NCI-H2227 (cell line): ENCODE results near the gene PGP.
A peak's percentile ranks its signal among the peaks of the same experiment; 100 is the strongest.
"Not testable (repeated sequence)": the region's sequence is repeated elsewhere in the genome, so short reads cannot be mapped to it uniquely, and the experiment has no call there.

ENCODE experiments used
- DNase-seq: peaks from one replicate; lab custom pipeline; 2025; ENCODE audit not compliant: unreplicated experiment; lab: John Stamatoyannopoulos, UW

The PGP gene

GRCh38 chr16:2214719-2214968, at the start of gene PGP:
Gene PGP (minus strand): TSS chr16:2214840. CDS start chr16:2214777, 63 bp downstream.
- DNase-seq: no peak

GRCh38 chr16:2263026-2263425, 48.4 kb upstream of the PGP start:
- DNase-seq: not testable (repeated sequence)

GRCh38 chr16:2260250-2260649, 45.6 kb upstream of the PGP start:
- no peak for DNase-seq

GRCh38 chr16:2258530-2258929, 43.9 kb upstream of the PGP start:
- not testable (repeated sequence) for DNase-seq

GRCh38 chr16:2257726-2258125, 43.1 kb upstream of the PGP start:
- DNase-seq: no peak

GRCh38 chr16:2256531-2257140, 42.0 kb upstream of the PGP start:
- no peak for DNase-seq

GRCh38 chr16:2253293-2253692, 38.7 kb upstream of the PGP start:
- no peak for DNase-seq

GRCh38 chr16:2252806-2253148, 38.1 kb upstream of the PGP start:
- DNase-seq: no peak

GRCh38 chr16:2251296-2252111, 36.9 kb upstream of the PGP start, which contains the start of gene ECI1:
Gene ECI1 (minus strand): TSS chr16:2251587. CDS start chr16:2251566, 21 bp downstream.
- peak; percentile 93 for DNase-seq

GRCh38 chr16:2250652-2251295, 36.1 kb upstream of the PGP start:
- peak; percentile 52 for DNase-seq

- no peak for DNase-seq
Measured at GRCh38 chr16:2246301-2246885, 31.8 kb upstream of the PGP start.

- no peak for DNase-seq
Measured at GRCh38 chr16:2244926-2245795, 30.5 kb upstream of the PGP start.

- no peak for DNase-seq
Measured at GRCh38 chr16:2244301-2244700, 29.7 kb upstream of the PGP start.

- DNase-seq: no peak
Measured at GRCh38 chr16:2243781-2244180, 29.1 kb upstream of the PGP start.

- DNase-seq: no peak
Measured at GRCh38 chr16:2243031-2243528, 28.4 kb upstream of the PGP start.

GRCh38 chr16:2242598-2242997, 28.0 kb upstream of the PGP start:
- no peak for DNase-seq

GRCh38 chr16:2240331-2240730, 25.7 kb upstream of the PGP start:
- not testable (repeated sequence) for DNase-seq

GRCh38 chr16:2238838-2239675, 24.4 kb upstream of the PGP start:
- peak; percentile 19 for DNase-seq

- DNase-seq: no peak
Measured at GRCh38 chr16:2238150-2238837, 23.7 kb upstream of the PGP start.
